ENCODE data around the gene MKRN2. TPM values are rescaled to one million over a fixed set of nuclear protein-coding genes. Genes with fewer than 3 reads are reported as not detected.
"Not testable (repeated sequence)": the region's sequence is repeated elsewhere in the genome, so short reads cannot be mapped to it uniquely, and the experiment has no call there.

MKRN2 gene
- total and polyA plus RNA-seq, 9 of the 15 experiments (the other 6 are each of a cell fraction or from before 2014, with no cell fraction given): 29.4 to 63.2 (median 42.9) TPM

DNA sequence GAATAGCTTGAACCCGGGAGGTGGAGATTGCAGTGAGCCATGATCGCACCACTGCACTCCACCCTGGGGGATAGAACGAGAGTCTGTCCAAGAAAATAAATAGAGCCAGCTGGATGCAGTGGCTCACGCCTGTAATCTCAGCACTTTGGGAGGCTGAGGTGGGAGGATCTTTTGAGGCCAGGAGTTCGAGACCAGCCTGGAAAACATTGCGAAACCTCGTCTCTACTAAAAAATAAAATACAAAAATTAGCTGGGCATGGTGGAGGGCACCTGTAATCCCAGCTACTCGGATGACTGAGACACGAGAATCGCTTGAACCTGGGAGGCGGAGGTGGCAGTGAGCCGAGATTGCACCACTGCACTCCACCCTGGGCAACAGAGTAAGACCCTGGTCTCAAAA is 13.4 kb upstream of the MKRN2 start:
- H3K79me2 ChIP-seq (ENCODE audit: control insufficient read depth, insufficient read depth, low read length); H3K4me2 ChIP-seq (ENCODE audit: insufficient read depth, low read length); ATAC-seq; FAIRE-seq; CTCF ChIA-PET (ENCODE audit: low intra/inter-chr PET ratio); DNase-seq (ENCODE audit: extremely low read depth in 1 of 4, low spot score in 3 of 4); in situ Hi-C loops (cut with MboI); H2AFZ ChIP-seq (ENCODE audit: low read depth, low read length); H3K9me3 ChIP-seq (replicated peaks; ENCODE audit: control insufficient read depth, insufficient read depth, low read depth, low read length); H3K4me1 ChIP-seq (replicated peaks in 1 of 2; ENCODE audit: control insufficient read depth in 2 of 2, insufficient read depth in 2 of 2, low read length in 2 of 2); H3K27me3 ChIP-seq (ENCODE audit: control insufficient read depth in 2 of 2, insufficient read depth in 2 of 2, low read length in 2 of 2); H3K9me1 ChIP-seq (ENCODE audit: control insufficient read depth, insufficient read depth, low read length); BruUV-seq (replicated peaks); H3K4me3 ChIP-seq; H4K20me1 ChIP-seq (replicated peaks; ENCODE audit: control insufficient read depth, insufficient read depth, low read length); H3K9ac ChIP-seq (ENCODE audit: insufficient read depth in 1 of 2, low read depth in 2 of 2, low read length in 2 of 2); intact Hi-C loops (cut with micrococcal nuclease); H3K27ac ChIP-seq (ENCODE audit: extremely low read depth, low read depth, low read length); TF ChIP-seq CEBPG (CRISPR knock-in tag; IDR thresholded peaks at IDR 0.05): not testable (repeated sequence)
- TF ChIP-seq ZNF121 (CRISPR knock-in tag; conservative IDR thresholded peaks at IDR 0.05) (peak; percentile 30), CEBPB (tag; IDR thresholded peaks at IDR 0.05) (peak; percentile 72), POLR2A (conservative IDR thresholded peaks at IDR 0.05) (0 out of 2 replicates have a peak, but pooled peaks have one; percentile 19), CEBPG (tag; conservative IDR thresholded peaks at IDR 0.05 in 1 of 2, IDR thresholded peaks at IDR 0.05 in 1 of 2) (peak in 1 of 2 experiments; percentile 62; a peak in 2 of 4 replicates)
- H3K36me3 ChIP-seq (ENCODE audit: control insufficient read depth, insufficient read depth, low read length): peaks cover 25% of the 10 kb centered on the region
- WGBS (ENCODE audit: insufficient coverage, low coverage, missing lambda C conversion rate): 86% methylated on average over 12 of the region's 12 CpGs
- POLR2A ChIA-PET: interaction anchor here (1.0 to 1.8 kb wide), 3 partner anchors 10 to 21 kb away, joined by 3 to 5 read pairs (median 3); no protein-coding TSS in a partner anchor
